Neural progenitor cell (in vitro differentiated cells): ENCODE data around the gene RBM10. TPM values are rescaled to one million over a fixed set of nuclear protein-coding genes. Genes with fewer than 3 reads are reported as not detected.

Experiments used
- DNase-seq: peaks from one replicate; pipeline ENCODE4 v3.0.0-alpha.2; 2016; ENCODE audit warnings: low spot score
- H2AFZ ChIP-seq: fragments of 200-600 bp; sonication (generic); replicated peaks from 2 replicates; pipeline ENCODE4 v1.6.1; 2016; ENCODE audit warnings: antibody characterized with exemption
- H3F3A ChIP-seq: fragments of 200-600 bp; sonication (generic); 2 replicates; pipeline ENCODE4 v1.6.1; 2016; ENCODE audit warnings: antibody characterized with exemption, low read depth
- H3K27ac ChIP-seq: fragments of 200-600 bp; sonication (generic); 2 replicates; pipeline ENCODE4 v1.5.1; 2016; ENCODE audit warnings: mild to moderate bottlenecking
- H3K27me3 ChIP-seq: fragments of 200-600 bp; sonication (generic); 2 replicates; pipeline ENCODE4 v1.6.1; 2016; ENCODE audit warnings: mild to moderate bottlenecking, moderate library complexity
- H3K36me3 ChIP-seq: fragments of 200-600 bp; sonication (generic); 2 replicates; pipeline ENCODE4 v1.5.1; 2016
- H3K4me1 ChIP-seq: fragments of 200-600 bp; sonication (generic); 2 replicates; pipeline ENCODE4 v1.6.1; 2016; ENCODE audit warnings: mixed run types
- H3K4me2 ChIP-seq: fragments of 200-600 bp; sonication (generic); 2 replicates; pipeline ENCODE4 v1.6.1; 2016
- H3K4me3 ChIP-seq: fragments of 200-600 bp; sonication (generic); 2 replicates; pipeline ENCODE4 v1.5.1; 2016
- H3K79me2 ChIP-seq: fragments of 200-600 bp; sonication (generic); 2 replicates; pipeline ENCODE4 v1.6.1; 2016; ENCODE audit warnings: low read depth
- H3K9ac ChIP-seq: fragments of 200-600 bp; sonication (generic); 2 replicates; pipeline ENCODE4 v1.6.1; 2016
- H3K9me3 ChIP-seq: fragments of 200-600 bp; sonication (generic); 2 replicates; pipeline ENCODE4 v1.5.1; 2016; ENCODE audit warnings: low read depth
- H4K20me1 ChIP-seq: fragments of 200-600 bp; sonication (generic); 2 replicates; pipeline ENCODE4 v1.6.1; 2016; ENCODE audit warnings: low read depth
- H3K27ac Mint-ChIP-seq: 3 replicates; pipeline ENCODE4 v1.8.0; 2021; ENCODE audit warnings: mixed read lengths
- H3K27me3 Mint-ChIP-seq: 2 replicates; pipeline ENCODE4 v1.8.0; 2022; ENCODE audit warnings: low read depth, mild to moderate bottlenecking, inconsistent platforms, moderate library complexity, mixed read lengths; ENCODE audit not compliant: insufficient read depth
- H3K36me3 Mint-ChIP-seq: 3 replicates; pipeline ENCODE4 v1.8.0; 2021; ENCODE audit warnings: mixed read lengths
- H3K4me1 Mint-ChIP-seq: 3 replicates; pipeline ENCODE4 v1.8.0; 2021; ENCODE audit warnings: mixed read lengths
- H3K4me3 Mint-ChIP-seq: 3 replicates; pipeline ENCODE4 v1.8.0; 2021; ENCODE audit warnings: mild to moderate bottlenecking, moderate library complexity, mixed read lengths
- H3K9me3 Mint-ChIP-seq: 3 replicates; pipeline ENCODE4 v1.8.0; 2020; ENCODE audit warnings: mixed read lengths
- CTCF ChIP-seq: fragments of 200-600 bp; sonication (generic); IDR thresholded peaks from 2 replicates; pipeline ENCODE4 v1.5.1; 2017; ENCODE audit warnings: antibody characterized with exemption, mild to moderate bottlenecking
- EZH2 ChIP-seq: fragments of 200-600 bp; sonication (generic); IDR thresholded peaks from 2 replicates; pipeline ENCODE4 v1.6.1; 2017; ENCODE audit warnings: antibody characterized with exemption, mild to moderate bottlenecking, moderate library complexity
- EZH2phosphoT487 ChIP-seq: fragments of 200-600 bp; sonication (generic); IDR thresholded peaks from 2 replicates; pipeline ENCODE4 v1.6.1; 2017; ENCODE audit warnings: antibody characterized with exemption
- total RNA-seq: library from RNA; depleted of rRNA; stranded (reverse); fragments of >200 nt; gene quantifications from 2 replicates; pipeline ENCODE4 v1.2.3, GENCODE V29; 2015; ENCODE audit warnings: low replicate concordance

RBM10 gene
- total RNA-seq, 1 donor from 2014 or later, result 26.5 TPM

GRCh38 chrX:47176101-47176740 lies 31.2 kb downstream of the RBM10 start:
- Histone ChIP-seq H3K36me3 (no peaks in the 10 kb centered on the region), H3K4me1 (no peaks in the 10 kb centered on the region), H3K4me3 (no peak overlapping the region), H3K27me3 (no peaks in the 10 kb centered on the region), H3K9me3 (no peaks in the 10 kb centered on the region), H3K4me2 (no peak overlapping the region), H3K79me2 (no peaks in the 10 kb centered on the region), H3F3A (no peaks in the 10 kb centered on the region), H3K27ac (no peak overlapping the region), H4K20me1 (no peaks in the 10 kb centered on the region), H2AFZ (no peak overlapping the region), H3K9ac (no peak overlapping the region)
- TF ChIP-seq EZH2, result no peak
- TF ChIP-seq CTCF, result no peak
- TF ChIP-seq EZH2phosphoT487, result no peak
- Mint-ChIP-seq H3K4me3 (no peak overlapping the region), H3K9me3 (peaks cover 11% of the 10 kb centered on the region), H3K27me3 (peaks cover 9% of the 10 kb centered on the region), H3K27ac (no peak overlapping the region), H3K36me3 (peaks cover 17% of the 10 kb centered on the region), H3K4me1 (no peaks in the 10 kb centered on the region)
- DNase-seq, result no peak

GRCh38 chrX:47177079-47177478 lies 32.1 kb downstream of the RBM10 start:
- H2AFZ ChIP-seq, result no peak overlapping the region
- Mint-ChIP-seq H3K36me3 (peaks cover 13% of the 10 kb centered on the region), H3K4me1 (no peaks in the 10 kb centered on the region), H3K4me3 (no peak overlapping the region), H3K9me3 (peaks cover 11% of the 10 kb centered on the region), H3K27me3 (peaks cover 9% of the 10 kb centered on the region), H3K27ac (no peak overlapping the region)
- H4K20me1 ChIP-seq, result no peaks in the 10 kb centered on the region
- no peak for DNase-seq
- H3F3A ChIP-seq, result no peaks in the 10 kb centered on the region
- no peak overlapping the region for H3K4me3 ChIP-seq
- H3K79me2 ChIP-seq, result no peaks in the 10 kb centered on the region
- H3K4me1 ChIP-seq, result no peaks in the 10 kb centered on the region
- no peak overlapping the region for H3K27ac ChIP-seq
- H3K9ac ChIP-seq, result no peak overlapping the region
- TF ChIP-seq EZH2phosphoT487 (no peak), CTCF (no peak), EZH2 (no peak)
- H3K4me2 ChIP-seq, result no peak overlapping the region
- no peaks in the 10 kb centered on the region for H3K36me3 ChIP-seq
- no peaks in the 10 kb centered on the region for H3K27me3 ChIP-seq
- H3K9me3 ChIP-seq, result no peaks in the 10 kb centered on the region

- H3K27ac Mint-ChIP-seq, result no peak overlapping the region
- Histone ChIP-seq H3K9me3 (no peaks in the 10 kb centered on the region), H3K79me2 (no peaks in the 10 kb centered on the region), H3K9ac (no peak overlapping the region), H4K20me1 (no peaks in the 10 kb centered on the region), H3K27me3 (no peaks in the 10 kb centered on the region), H3K4me1 (no peaks in the 10 kb centered on the region), H3K4me3 (no peak overlapping the region), H3K4me2 (no peak overlapping the region), H2AFZ (no peak overlapping the region), H3K36me3 (no peaks in the 10 kb centered on the region), H3K27ac (no peak overlapping the region), H3F3A (no peaks in the 10 kb centered on the region)
- TF ChIP-seq EZH2 (no peak), EZH2phosphoT487 (no peak), CTCF (no peak)
- H3K27me3 Mint-ChIP-seq, result peaks cover 6% of the 10 kb centered on the region
- no peak overlapping the region for H3K4me3 Mint-ChIP-seq
- peaks cover 11% of the 10 kb centered on the region for H3K9me3 Mint-ChIP-seq
- peaks cover 13% of the 10 kb centered on the region for H3K36me3 Mint-ChIP-seq
- H3K4me1 Mint-ChIP-seq, result no peaks in the 10 kb centered on the region
- DNase-seq, result no peak
Measured at GRCh38 chrX:47178337-47178736, 33.3 kb downstream of the RBM10 start.
